ENCODE data around the gene ERO1A.

Gene ERO1A

DNA sequence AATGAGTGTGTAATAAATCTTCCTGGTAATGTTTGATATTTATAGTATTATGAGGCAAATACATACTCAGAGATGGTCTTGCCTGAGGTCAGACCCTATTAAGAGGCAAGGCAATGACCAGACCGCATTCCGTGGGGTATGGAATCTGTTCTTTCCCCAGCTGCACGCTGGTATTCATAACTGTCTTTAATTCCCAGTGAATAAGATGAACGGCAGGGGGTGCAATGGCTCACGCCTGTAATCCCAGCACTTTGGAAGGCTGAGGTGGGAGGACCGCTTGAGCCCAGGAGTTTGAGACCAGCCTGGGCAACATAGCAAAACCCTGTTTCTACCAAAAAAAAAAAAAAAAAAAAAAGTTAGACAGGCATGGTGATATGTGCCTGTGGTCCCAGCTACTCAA is 44.6 kb downstream of the ERO1A start:
- no peak for DNase-seq (ENCODE audit: low read depth)
- H3K4me3 ChIP-seq (ENCODE audit: low read depth, low read length): no peak overlapping the region
- TF ChIP-seq, protein P1, sequence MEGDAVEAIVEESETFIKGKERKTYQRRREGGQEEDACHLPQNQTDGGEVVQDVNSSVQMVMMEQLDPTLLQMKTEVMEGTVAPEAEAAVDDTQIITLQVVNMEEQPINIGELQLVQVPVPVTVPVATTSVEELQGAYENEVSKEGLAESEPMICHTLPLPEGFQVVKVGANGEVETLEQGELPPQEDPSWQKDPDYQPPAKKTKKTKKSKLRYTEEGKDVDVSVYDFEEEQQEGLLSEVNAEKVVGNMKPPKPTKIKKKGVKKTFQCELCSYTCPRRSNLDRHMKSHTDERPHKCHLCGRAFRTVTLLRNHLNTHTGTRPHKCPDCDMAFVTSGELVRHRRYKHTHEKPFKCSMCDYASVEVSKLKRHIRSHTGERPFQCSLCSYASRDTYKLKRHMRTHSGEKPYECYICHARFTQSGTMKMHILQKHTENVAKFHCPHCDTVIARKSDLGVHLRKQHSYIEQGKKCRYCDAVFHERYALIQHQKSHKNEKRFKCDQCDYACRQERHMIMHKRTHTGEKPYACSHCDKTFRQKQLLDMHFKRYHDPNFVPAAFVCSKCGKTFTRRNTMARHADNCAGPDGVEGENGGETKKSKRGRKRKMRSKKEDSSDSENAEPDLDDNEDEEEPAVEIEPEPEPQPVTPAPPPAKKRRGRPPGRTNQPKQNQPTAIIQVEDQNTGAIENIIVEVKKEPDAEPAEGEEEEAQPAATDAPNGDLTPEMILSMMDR (IDR thresholded peaks at IDR 0.05; ENCODE audit: control insufficient read depth, extremely low read depth, insufficient read depth): no peak

GRCh38 chr14:52649511-52649910 is 45.8 kb downstream of the ERO1A start:
- no peak for DNase-seq (ENCODE audit: low read depth)
- TF ChIP-seq, protein P1 (IDR thresholded peaks at IDR 0.05; ENCODE audit: control insufficient read depth, extremely low read depth, insufficient read depth): no peak
- no peak overlapping the region for H3K4me3 ChIP-seq (ENCODE audit: low read depth, low read length)

GRCh38 chr14:52641745-52642144 is 53.6 kb downstream of the ERO1A start:
- DNase-seq (ENCODE audit: low read depth): no peak
- TF ChIP-seq, protein P1 (IDR thresholded peaks at IDR 0.05; ENCODE audit: control insufficient read depth, extremely low read depth, insufficient read depth): no peak
- H3K4me3 ChIP-seq (ENCODE audit: low read depth, low read length): no peak overlapping the region

DNA sequence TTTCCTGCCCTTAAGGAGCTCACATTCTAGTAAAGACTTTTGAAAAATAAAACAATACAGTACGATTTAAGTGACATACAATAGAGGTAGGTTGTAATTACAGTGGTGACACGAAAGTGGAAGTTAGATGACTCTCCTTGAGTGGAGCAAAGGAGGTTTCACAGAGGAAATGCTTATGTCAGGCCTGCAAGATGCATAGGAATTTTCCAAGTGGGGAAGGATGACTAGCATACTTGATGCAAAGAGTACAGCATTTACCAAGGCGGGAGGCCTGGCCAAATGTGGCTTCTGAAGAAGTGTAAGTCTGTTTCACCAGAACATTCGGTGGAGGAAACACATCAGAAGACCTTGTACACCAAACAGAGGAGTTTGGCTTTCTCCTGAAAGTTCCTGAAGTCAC is 55.2 kb downstream of the ERO1A start:
- DNase-seq (ENCODE audit: low read depth): no peak
- H3K4me3 ChIP-seq (ENCODE audit: low read depth, low read length): no peak overlapping the region
- TF ChIP-seq, protein P1 (IDR thresholded peaks at IDR 0.05; ENCODE audit: control insufficient read depth, extremely low read depth, insufficient read depth): no peak

DNA sequence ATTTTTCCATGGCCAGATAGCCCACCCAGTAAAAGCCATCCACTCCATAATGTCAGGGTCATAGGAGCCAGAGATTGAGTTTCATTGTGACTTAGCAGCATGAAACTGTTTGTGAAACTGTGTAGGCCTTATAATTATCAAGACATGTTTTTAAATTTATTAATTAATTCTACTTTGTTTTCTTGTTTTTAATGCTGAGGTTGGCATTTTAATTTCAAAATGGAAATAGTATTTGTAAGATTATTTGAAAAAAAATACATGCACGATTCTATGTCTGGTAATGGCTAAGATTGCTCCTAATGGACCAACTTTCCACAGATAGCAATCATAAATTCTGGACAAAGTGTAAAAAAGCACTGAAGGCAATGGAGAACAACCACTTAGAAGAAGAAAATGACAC is 75.7 kb downstream of the ERO1A start:
- DNase-seq (ENCODE audit: low read depth): no peak
- TF ChIP-seq, protein P1 (IDR thresholded peaks at IDR 0.05; ENCODE audit: control insufficient read depth, extremely low read depth, insufficient read depth): no peak
- H3K4me3 ChIP-seq (ENCODE audit: low read depth, low read length): no peak overlapping the region

- TF ChIP-seq, protein P1 (IDR thresholded peaks at IDR 0.05; ENCODE audit: control insufficient read depth, extremely low read depth, insufficient read depth): no peak
- no peak for DNase-seq (ENCODE audit: low read depth)
- no peak overlapping the region for H3K4me3 ChIP-seq (ENCODE audit: low read depth, low read length)
Observed at GRCh38 chr14:52618602-52619001, 76.8 kb downstream of the ERO1A start.

- TF ChIP-seq, protein P1 (IDR thresholded peaks at IDR 0.05; ENCODE audit: control insufficient read depth, extremely low read depth, insufficient read depth): no peak
- no peak overlapping the region for H3K4me3 ChIP-seq (ENCODE audit: low read depth, low read length)
- DNase-seq (ENCODE audit: low read depth): no peak
Observed at GRCh38 chr14:52610187-52610586, 85.2 kb downstream of the ERO1A start.
